ENCODE results near the gene RBMS2.

GRCh38 chr12:56602239-56602638, 80.6 kb downstream of the RBMS2 start:
- no peak for TF ChIP-seq SREBF2 (IDR thresholded peaks at IDR 0.05)
- no peak for TF ChIP-seq EP300 (IDR thresholded peaks at IDR 0.05)
- TF ChIP-seq, protein P1, sequence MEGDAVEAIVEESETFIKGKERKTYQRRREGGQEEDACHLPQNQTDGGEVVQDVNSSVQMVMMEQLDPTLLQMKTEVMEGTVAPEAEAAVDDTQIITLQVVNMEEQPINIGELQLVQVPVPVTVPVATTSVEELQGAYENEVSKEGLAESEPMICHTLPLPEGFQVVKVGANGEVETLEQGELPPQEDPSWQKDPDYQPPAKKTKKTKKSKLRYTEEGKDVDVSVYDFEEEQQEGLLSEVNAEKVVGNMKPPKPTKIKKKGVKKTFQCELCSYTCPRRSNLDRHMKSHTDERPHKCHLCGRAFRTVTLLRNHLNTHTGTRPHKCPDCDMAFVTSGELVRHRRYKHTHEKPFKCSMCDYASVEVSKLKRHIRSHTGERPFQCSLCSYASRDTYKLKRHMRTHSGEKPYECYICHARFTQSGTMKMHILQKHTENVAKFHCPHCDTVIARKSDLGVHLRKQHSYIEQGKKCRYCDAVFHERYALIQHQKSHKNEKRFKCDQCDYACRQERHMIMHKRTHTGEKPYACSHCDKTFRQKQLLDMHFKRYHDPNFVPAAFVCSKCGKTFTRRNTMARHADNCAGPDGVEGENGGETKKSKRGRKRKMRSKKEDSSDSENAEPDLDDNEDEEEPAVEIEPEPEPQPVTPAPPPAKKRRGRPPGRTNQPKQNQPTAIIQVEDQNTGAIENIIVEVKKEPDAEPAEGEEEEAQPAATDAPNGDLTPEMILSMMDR (IDR thresholded peaks at IDR 0.05), result no peak
- no peak for TF ChIP-seq CBX8 (IDR thresholded peaks at IDR 0.05)
- no peak for TF ChIP-seq ZSCAN20 (CRISPR knock-in tag; IDR thresholded peaks at IDR 0.05)

Measured in A549 (cell line).